GM10266 (cell line): ENCODE measurements around the gene MAPK1IP1L.
"Not testable (repeated sequence)": the region's sequence is repeated elsewhere in the genome, so short reads cannot be mapped to it uniquely, and the experiment has no call there.

Experiments
- DNase-seq: peaks from one replicate; pipeline ENCODE4 v3.0.0; 2012; ENCODE audit errors: extremely low spot score
- TF ChIP-seq, protein P1 (sequence below): IDR thresholded peaks from 2 replicates; pipeline ENCODE4 v1.5.1; 2012; ENCODE audit warnings: mild to moderate bottlenecking, low read depth; ENCODE audit not compliant: control insufficient read depth, insufficient read depth; ENCODE audit errors: missing control alignments

Gene MAPK1IP1L

DNA sequence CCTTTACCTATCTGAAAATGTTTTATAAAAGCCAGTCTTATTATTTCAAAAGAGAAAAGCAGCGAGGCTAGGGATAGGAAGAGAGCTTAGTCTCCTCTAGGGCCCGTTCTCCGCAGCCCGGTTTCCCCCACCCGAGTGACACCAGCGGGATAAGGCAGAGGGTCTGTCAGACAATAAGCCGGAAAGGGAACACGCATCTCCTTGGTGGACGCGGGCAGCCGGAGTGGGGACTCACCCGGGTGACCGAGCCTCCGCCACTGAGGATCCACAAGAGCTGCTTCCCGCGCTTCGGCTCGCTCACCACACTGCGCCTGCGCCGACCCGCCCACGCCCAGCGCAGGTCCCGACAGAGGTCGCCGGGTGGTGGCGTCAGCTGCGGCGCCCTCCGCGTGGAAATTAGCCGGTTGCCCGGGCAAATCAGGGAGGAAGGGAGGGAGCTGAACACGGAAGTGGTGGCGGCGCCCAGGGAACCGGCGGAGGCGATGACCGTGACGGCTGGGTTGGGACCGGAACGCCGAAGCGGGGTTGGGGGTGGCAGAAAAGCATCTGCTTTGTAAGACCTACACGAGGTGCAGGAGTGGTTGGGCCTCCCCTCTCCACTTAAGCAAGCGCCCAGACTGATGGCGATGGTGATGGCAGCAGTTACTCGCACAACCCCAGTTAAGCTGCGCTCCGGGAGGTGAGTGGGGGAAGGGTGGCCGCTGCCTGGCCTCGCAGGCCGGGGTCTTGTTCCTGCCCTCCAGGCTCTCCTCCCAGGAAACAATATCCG is 24.5 kb upstream of the MAPK1IP1L start, which contains the start of the genes SOCS4 and WDHD1:
SOCS4 (plus strand) TSS at position 444 of the 769 bp plus-strand sequence. CDS start 15,806 bp downstream, outside the sequence.
WDHD1 (minus strand) TSS at position 307 of the 769 bp plus-strand sequence. CDS start 312 bp downstream, outside the sequence.
- TF ChIP-seq, protein P1, sequence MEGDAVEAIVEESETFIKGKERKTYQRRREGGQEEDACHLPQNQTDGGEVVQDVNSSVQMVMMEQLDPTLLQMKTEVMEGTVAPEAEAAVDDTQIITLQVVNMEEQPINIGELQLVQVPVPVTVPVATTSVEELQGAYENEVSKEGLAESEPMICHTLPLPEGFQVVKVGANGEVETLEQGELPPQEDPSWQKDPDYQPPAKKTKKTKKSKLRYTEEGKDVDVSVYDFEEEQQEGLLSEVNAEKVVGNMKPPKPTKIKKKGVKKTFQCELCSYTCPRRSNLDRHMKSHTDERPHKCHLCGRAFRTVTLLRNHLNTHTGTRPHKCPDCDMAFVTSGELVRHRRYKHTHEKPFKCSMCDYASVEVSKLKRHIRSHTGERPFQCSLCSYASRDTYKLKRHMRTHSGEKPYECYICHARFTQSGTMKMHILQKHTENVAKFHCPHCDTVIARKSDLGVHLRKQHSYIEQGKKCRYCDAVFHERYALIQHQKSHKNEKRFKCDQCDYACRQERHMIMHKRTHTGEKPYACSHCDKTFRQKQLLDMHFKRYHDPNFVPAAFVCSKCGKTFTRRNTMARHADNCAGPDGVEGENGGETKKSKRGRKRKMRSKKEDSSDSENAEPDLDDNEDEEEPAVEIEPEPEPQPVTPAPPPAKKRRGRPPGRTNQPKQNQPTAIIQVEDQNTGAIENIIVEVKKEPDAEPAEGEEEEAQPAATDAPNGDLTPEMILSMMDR, result peak; percentile 32
- DNase-seq, result peak; percentile 91

DNA sequence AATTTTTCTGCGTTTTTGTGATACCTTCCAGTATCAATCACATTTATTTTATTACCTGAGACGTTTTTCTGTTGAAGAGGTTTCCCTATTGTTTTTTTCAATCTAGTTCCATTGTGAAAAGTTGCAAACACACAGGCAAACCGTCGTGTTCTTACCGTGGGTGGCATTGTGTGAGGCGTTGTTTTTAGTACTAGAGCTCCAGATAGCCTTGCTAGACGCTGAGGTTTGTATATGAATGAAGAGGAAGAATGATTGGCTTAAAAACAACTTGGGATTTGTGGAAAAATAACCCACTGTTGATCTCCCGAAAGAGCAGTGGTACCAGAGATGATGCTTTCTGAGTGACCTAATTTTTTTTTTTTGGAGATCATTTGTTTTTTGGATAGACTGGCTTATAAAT is 23.4 kb upstream of the MAPK1IP1L start:
- TF ChIP-seq, protein P1, result no peak
- DNase-seq, result no peak

DNA sequence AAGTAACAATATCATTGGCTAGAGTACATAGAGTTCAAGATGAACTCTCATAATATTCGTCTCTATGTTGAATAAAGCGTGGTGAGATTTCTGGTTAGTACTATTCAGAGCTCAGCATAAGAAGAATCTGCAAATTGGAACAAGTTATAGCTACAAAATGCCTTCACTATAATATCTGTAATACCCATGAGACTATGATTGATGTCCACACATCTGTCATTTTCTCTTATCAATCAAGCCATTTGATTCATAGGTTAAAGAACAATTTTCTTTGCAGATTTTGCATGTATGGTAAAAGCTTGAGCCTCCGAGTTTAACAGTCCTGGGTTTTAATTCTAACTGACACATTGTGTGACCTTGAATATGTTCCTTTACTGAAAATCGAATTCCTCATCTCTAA is 23.0 kb upstream of the MAPK1IP1L start:
- no peak for DNase-seq
- TF ChIP-seq, protein P1, result no peak

DNA sequence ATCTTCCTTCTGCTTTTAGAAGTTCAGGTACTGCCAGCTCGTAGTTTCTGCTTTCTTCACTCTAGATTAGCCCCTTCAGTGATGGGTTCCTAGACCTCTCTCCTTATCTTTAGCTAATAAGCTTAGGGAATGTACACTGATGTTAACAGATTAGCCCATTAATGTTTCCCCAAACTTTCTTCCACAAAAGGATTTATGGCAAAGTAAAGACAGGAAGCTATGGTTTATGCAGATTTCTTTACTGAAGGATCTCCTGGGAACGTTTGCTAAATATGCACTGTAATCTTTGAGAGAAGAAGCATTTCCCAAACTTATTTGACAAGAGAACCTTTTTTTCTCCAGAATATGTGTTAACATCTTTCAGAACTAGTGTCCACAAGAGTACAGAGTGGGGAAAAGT is 20.3 kb upstream of the MAPK1IP1L start:
- no peak for DNase-seq
- TF ChIP-seq, protein P1, result no peak

DNA sequence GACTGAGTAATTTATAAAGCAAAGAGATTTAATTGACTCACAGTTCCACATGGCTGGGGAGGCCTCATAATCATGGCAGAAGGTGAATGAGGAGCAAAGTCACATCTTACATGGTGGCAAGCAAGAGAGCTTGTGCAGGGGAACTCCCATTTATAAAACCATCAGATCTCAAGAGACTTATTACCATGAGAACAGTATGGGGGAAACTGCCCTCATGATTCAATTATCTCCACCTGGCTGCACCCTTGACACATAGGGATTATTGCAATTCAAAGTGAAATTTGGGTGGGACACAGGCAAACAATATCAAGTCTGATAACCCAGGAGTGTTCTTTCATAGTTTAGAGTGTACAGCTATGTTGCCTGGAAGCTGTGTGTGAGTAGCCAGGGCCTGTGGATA is 13.5 kb upstream of the MAPK1IP1L start:
- not testable (repeated sequence) for DNase-seq

DNA sequence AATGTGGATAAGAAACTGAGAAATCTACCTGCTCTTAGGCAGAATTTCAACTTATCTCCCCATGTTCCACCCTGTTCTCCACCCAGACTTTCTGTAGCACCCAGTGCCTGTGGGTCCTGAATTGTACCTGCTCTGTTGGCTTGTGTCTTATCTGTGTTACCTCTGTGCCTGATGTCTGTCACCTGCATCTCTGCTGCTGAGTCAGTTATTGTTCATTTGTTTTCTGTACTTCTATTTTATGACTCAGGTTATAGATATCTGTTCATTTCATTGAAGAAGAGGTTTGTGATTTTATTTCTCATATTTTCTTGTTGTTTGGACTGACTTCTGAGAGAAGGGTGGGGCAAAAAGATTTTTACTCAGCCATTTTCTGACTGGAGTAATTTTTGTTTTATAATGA is 12.7 kb upstream of the MAPK1IP1L start:
- TF ChIP-seq, protein P1, result no peak
- DNase-seq, result no peak

DNA sequence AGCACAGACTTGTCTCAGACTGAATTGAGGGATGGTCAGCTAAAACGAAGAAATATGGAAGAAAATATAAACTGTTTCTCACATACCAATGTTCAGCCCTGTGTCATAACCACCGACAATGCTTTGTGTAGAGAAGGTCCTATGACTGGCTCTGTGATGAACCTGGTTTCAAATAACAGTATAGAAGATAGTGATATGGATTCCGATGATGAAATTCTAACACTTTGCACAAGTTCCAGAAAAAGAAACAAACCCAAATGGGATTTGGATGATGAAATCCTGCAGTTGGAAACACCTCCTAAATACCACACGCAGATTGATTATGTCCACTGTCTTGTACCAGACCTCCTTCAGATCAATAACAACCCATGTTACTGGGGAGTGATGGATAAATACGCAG is 7.9 kb upstream of the MAPK1IP1L start:
- no peak for DNase-seq
- TF ChIP-seq, protein P1, result no peak
